BE2C (cell line): ENCODE data around the gene BTBD19.

ENCODE experiments used
- DNase-seq: peaks from one replicate; pipeline ENCODE4 v3.0.0-alpha.2; 2020
- H3K27me3 ChIP-seq: fragments of 250-450 bp; sonication (Bioruptor Pico); 2 replicates; pipeline ENCODE4 v1.5.1; 2020; ENCODE audit warnings: mild to moderate bottlenecking
- H3K36me3 ChIP-seq: fragments of 250-450 bp; sonication (Bioruptor Pico); 2 replicates; pipeline ENCODE4 v1.5.1; 2020; ENCODE audit warnings: mild to moderate bottlenecking
- H3K4me1 ChIP-seq: fragments of 250-450 bp; sonication (Bioruptor Pico); 2 replicates; pipeline ENCODE4 v1.5.1; 2020
- H3K4me3 ChIP-seq: 2 replicates; pipeline ENCODE4 v1.5.1; 2011; ENCODE audit warnings: low read depth, low read length
- H3K9me3 ChIP-seq: fragments of 250-450 bp; sonication (Bioruptor Pico); 2 replicates; pipeline ENCODE4 v1.5.1; 2020
- TF ChIP-seq, protein P1 (sequence below): IDR thresholded peaks from 2 replicates; pipeline ENCODE4 v1.5.1; 2012; ENCODE audit warnings: mild to moderate bottlenecking, low read depth, low read length

BTBD19 gene

GRCh38 chr1:44803312-44804095, 4.8 kb upstream of the BTBD19 start:
- DNase-seq: no peak
- H3K4me1 ChIP-seq: peaks cover 20% of the 10 kb centered on the region
- H3K9me3 ChIP-seq: no peaks in the 10 kb centered on the region
- H3K36me3 ChIP-seq: no peaks in the 10 kb centered on the region
- TF ChIP-seq, protein P1, sequence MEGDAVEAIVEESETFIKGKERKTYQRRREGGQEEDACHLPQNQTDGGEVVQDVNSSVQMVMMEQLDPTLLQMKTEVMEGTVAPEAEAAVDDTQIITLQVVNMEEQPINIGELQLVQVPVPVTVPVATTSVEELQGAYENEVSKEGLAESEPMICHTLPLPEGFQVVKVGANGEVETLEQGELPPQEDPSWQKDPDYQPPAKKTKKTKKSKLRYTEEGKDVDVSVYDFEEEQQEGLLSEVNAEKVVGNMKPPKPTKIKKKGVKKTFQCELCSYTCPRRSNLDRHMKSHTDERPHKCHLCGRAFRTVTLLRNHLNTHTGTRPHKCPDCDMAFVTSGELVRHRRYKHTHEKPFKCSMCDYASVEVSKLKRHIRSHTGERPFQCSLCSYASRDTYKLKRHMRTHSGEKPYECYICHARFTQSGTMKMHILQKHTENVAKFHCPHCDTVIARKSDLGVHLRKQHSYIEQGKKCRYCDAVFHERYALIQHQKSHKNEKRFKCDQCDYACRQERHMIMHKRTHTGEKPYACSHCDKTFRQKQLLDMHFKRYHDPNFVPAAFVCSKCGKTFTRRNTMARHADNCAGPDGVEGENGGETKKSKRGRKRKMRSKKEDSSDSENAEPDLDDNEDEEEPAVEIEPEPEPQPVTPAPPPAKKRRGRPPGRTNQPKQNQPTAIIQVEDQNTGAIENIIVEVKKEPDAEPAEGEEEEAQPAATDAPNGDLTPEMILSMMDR: no peak
- no peak overlapping the region for H3K4me3 ChIP-seq
- no peaks in the 10 kb centered on the region for H3K27me3 ChIP-seq

DNA sequence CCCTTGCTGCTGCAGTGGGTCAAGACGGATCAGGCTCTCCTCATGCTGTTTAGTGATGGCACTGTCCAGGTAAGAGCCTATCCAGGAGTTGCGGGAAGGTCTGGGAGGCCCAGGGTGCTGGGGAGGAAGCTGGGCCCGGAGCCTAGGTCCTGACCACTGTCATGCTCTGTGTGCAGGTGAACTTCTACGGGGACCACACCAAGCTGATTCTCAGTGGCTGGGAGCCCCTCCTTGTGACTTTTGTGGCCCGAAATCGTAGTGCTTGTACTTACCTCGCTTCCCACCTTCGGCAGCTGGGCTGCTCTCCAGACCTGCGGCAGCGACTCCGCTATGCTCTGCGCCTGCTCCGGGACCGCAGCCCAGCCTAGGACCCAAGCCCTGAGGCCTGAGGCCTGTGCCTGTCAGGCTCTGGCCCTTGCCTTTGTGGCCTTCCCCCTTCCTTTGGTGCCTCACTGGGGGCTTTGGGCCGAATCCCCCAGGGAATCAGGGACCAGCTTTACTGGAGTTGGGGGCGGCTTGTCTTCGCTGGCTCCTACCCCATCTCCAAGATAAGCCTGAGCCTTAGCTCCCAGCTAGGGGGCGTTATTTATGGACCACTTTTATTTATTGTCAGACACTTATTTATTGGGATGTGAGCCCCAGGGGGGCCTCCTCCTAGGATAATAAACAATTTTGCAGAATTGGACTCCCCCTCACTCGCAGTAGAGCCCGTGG, 2.9 kb upstream of the BTBD19 start:
- Histone ChIP-seq H3K27me3 (no peaks in the 10 kb centered on the region), H3K36me3 (no peaks in the 10 kb centered on the region), H3K4me3 (no peak overlapping the region), H3K9me3 (no peaks in the 10 kb centered on the region), H3K4me1 (peaks cover 25% of the 10 kb centered on the region)
- DNase-seq: no peak
- TF ChIP-seq, protein P1: no peak

DNA sequence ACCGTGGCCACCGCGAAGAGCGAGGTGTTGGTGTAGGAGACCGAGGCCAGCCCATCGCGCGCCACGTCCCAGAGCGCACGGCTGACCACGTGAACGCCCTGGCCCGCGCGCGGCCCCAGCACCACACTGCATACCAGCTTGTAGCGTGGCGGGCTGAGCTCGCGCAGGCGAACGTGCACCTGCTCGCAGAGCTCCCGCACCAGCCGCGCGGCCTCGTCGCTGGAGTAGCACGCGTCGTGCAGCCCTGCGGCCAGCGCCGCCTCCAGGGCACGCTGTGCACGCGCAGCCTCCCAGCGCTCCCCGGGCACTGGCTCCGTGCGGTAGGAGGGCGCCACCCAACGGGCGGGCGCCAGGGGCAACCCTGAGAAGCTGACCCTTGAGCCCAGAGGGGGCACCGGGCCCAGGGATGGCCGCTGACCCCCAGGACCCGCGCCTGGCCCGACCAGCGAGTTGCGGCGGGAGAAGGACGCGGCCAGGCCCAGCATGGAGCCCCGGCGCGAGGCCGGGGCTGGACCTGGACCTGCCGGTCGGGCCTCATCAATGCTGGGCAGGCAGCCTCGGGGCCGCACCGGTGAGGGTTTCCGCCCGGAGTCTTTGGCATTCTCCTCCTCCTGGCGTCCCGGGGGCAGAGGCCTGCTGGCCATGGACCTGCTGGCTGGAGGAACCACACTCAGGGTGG, 2.2 kb upstream of the BTBD19 start:
- H3K4me3 ChIP-seq: no peak overlapping the region
- no peaks in the 10 kb centered on the region for H3K9me3 ChIP-seq
- H3K36me3 ChIP-seq: no peaks in the 10 kb centered on the region
- no peak for DNase-seq
- H3K27me3 ChIP-seq: no peaks in the 10 kb centered on the region
- TF ChIP-seq, protein P1: no peak
- H3K4me1 ChIP-seq: peaks cover 25% of the 10 kb centered on the region

- no peaks in the 10 kb centered on the region for H3K36me3 ChIP-seq
- H3K9me3 ChIP-seq: no peaks in the 10 kb centered on the region
- H3K4me1 ChIP-seq: peaks cover 25% of the 10 kb centered on the region
- no peak within 1 kb of the TSS for H3K4me3 ChIP-seq
- H3K27me3 ChIP-seq: no peaks in the 10 kb centered on the region
- TF ChIP-seq, protein P1: no peak
- no peak for DNase-seq
Measured at GRCh38 chr1:44806704-44807363, 1.5 kb upstream of the BTBD19 start, which contains the start of gene DYNLT4. Gene DYNLT4 (minus strand): TSS chr1:44807351. CDS start chr1:44806668, 683 bp downstream.

- DNase-seq: peak; percentile 63
- Histone ChIP-seq H3K4me1 (peaks cover 20% of the 10 kb centered on the region), H3K4me3 (no peak overlapping the region), H3K27me3 (no peaks in the 10 kb centered on the region), H3K36me3 (no peaks in the 10 kb centered on the region), H3K9me3 (no peaks in the 10 kb centered on the region)
- TF ChIP-seq, protein P1: no peak
Measured at GRCh38 chr1:44807364-44808062, 810 bp upstream of the BTBD19 start.
